Inferior parietal cortex (tissue), 1 donor: ENCODE results near the gene SUMF1.

Experiments
- DNase-seq: peaks from one replicate; pipeline ENCODE4 v3.0.0-alpha.2; 2016; ENCODE audit errors: extremely low spot score

SUMF1 gene

GRCh38 chr3:4416427-4416945 is 50.6 kb downstream of the SUMF1 start:
- DNase-seq, result no peak

GRCh38 chr3:4413467-4413866 is 53.6 kb downstream of the SUMF1 start:
- DNase-seq, result no peak

- DNase-seq, result no peak
Measured at GRCh38 chr3:4411833-4412232, 55.2 kb downstream of the SUMF1 start.

- DNase-seq, result no peak
Measured at GRCh38 chr3:4411236-4411635, 55.8 kb downstream of the SUMF1 start.

GRCh38 chr3:4410606-4411005 is 56.5 kb downstream of the SUMF1 start:
- no peak for DNase-seq

- no peak for DNase-seq
Measured at GRCh38 chr3:4409971-4410573, 57.0 kb downstream of the SUMF1 start.

- peak; percentile 37 for DNase-seq
Measured at GRCh38 chr3:4409415-4409814, 57.7 kb downstream of the SUMF1 start.

- DNase-seq, result no peak
Measured at GRCh38 chr3:4408958-4409357, 58.1 kb downstream of the SUMF1 start.

- DNase-seq, result no peak
Measured at GRCh38 chr3:4407941-4408340, 59.1 kb downstream of the SUMF1 start.

- DNase-seq, result no peak
Measured at GRCh38 chr3:4406746-4407568, 60.1 kb downstream of the SUMF1 start.

- no peak for DNase-seq
Measured at GRCh38 chr3:4404881-4405280, 62.2 kb downstream of the SUMF1 start.

GRCh38 chr3:4401441-4401840 is 65.6 kb downstream of the SUMF1 start:
- no peak for DNase-seq

- DNase-seq, result no peak
Measured at GRCh38 chr3:4399476-4399875, 67.6 kb downstream of the SUMF1 start.

GRCh38 chr3:4398941-4399245 is 68.2 kb downstream of the SUMF1 start:
- DNase-seq, result no peak

GRCh38 chr3:4398120-4398940 is 68.7 kb downstream of the SUMF1 start:
- DNase-seq, result peak; percentile 25

GRCh38 chr3:4397466-4397865 is 69.6 kb downstream of the SUMF1 start:
- DNase-seq, result no peak

GRCh38 chr3:4396542-4396941 is 70.5 kb downstream of the SUMF1 start:
- DNase-seq, result no peak

GRCh38 chr3:4396006-4396405 is 71.1 kb downstream of the SUMF1 start:
- DNase-seq, result no peak

- DNase-seq, result no peak
Measured at GRCh38 chr3:4395448-4395847, 71.6 kb downstream of the SUMF1 start.

GRCh38 chr3:4394567-4394966 is 72.5 kb downstream of the SUMF1 start:
- no peak for DNase-seq

GRCh38 chr3:4394048-4394447 is 73.0 kb downstream of the SUMF1 start:
- no peak for DNase-seq

- no peak for DNase-seq
Measured at GRCh38 chr3:4392992-4393391, 74.1 kb downstream of the SUMF1 start.
